ENCODE measurements around the gene MYH11.

- TF ChIP-seq POLR2AphosphoS5 (IDR thresholded peaks at IDR 0.05; ENCODE audit: low read depth, low read length) (no peak), POLR2A (IDR thresholded peaks at IDR 0.05; ENCODE audit: low read depth, low read length) (no peak), TAF1 (IDR thresholded peaks at IDR 0.05; ENCODE audit: borderline replicate concordance, low read depth, low read length) (no peak)
These were observed 90.9 kb downstream of the MYH11 start for GRCh38 chr16:15765880-15766279.
